Trophoblast cell (in vitro differentiated cells and primary cell): ENCODE measurements around the gene EID3.
"Not testable (repeated sequence)": the region's sequence is repeated elsewhere in the genome, so short reads cannot be mapped to it uniquely, and the experiment has no call there.

Experiments used
- DNase-seq, 2 donors: peaks; one replicate each; pipeline ENCODE4 v3.0.0-alpha.2; 2016
- H2AFZ ChIP-seq: 2 replicates; pipeline ENCODE4 v1.6.1; 2013; ENCODE audit warnings: low read length, moderate library complexity, mild to moderate bottlenecking; ENCODE audit not compliant: insufficient read depth, poor library complexity
- H2AK5ac ChIP-seq: 2 replicates; pipeline ENCODE4 v1.6.1; 2013; ENCODE audit warnings: mild to moderate bottlenecking, low read length
- H2BK120ac ChIP-seq: 2 replicates; pipeline ENCODE4 v1.6.1; 2013; ENCODE audit warnings: low read length, mild to moderate bottlenecking, moderate library complexity; ENCODE audit not compliant: insufficient read depth, poor library complexity
- H2BK12ac ChIP-seq: 2 replicates; pipeline ENCODE4 v1.6.1; 2013; ENCODE audit warnings: mild to moderate bottlenecking, low read length, moderate library complexity
- H2BK5ac ChIP-seq: 2 replicates; pipeline ENCODE4 v1.6.1; 2013; ENCODE audit warnings: low read length, low read depth, moderate library complexity, mild to moderate bottlenecking; ENCODE audit not compliant: poor library complexity
- H3K14ac ChIP-seq: 2 replicates; pipeline ENCODE4 v1.6.1; 2013; ENCODE audit warnings: mild to moderate bottlenecking, low read length
- H3K18ac ChIP-seq: 2 replicates; pipeline ENCODE4 v1.6.1; 2013; ENCODE audit warnings: mild to moderate bottlenecking, low read length
- H3K23ac ChIP-seq: 2 replicates; pipeline ENCODE4 v1.6.1; 2013; ENCODE audit warnings: low read length
- H3K27ac ChIP-seq: 2 replicates; pipeline ENCODE4 v1.5.1; 2013; ENCODE audit warnings: low read depth, mild to moderate bottlenecking, inconsistent platforms, low read length, moderate library complexity
- H3K27me3 ChIP-seq: 2 replicates; pipeline ENCODE4 v1.6.1; 2013; ENCODE audit warnings: inconsistent platforms, mild to moderate bottlenecking, low read length, moderate library complexity; ENCODE audit not compliant: insufficient read depth
- H3K36me3 ChIP-seq, 2 experiments: 1 replicate in 1 of 2; 2 replicates in 1 of 2; pipeline ENCODE4 v1.6.1; 2013; ENCODE audit warnings: low read length in 2 of 2, mild to moderate bottlenecking in 2 of 2, moderate library complexity in 1 of 2; ENCODE audit not compliant: insufficient read depth in 2 of 2, control insufficient read depth in 1 of 2
- H3K4ac ChIP-seq: 2 replicates; pipeline ENCODE4 v1.6.1; 2013; ENCODE audit warnings: low read depth, mild to moderate bottlenecking, low read length, moderate library complexity
- H3K4me1 ChIP-seq, 2 experiments: 1 replicate in 1 of 2; 2 replicates in 1 of 2; pipeline ENCODE4 v1.6.1; 2013; ENCODE audit warnings: low read length in 2 of 2, mild to moderate bottlenecking in 2 of 2, moderate library complexity in 1 of 2; ENCODE audit not compliant: insufficient read depth in 2 of 2, control insufficient read depth in 1 of 2
- H3K4me2 ChIP-seq: 2 replicates; pipeline ENCODE4 v1.6.1; 2013; ENCODE audit warnings: inconsistent platforms, mild to moderate bottlenecking, low read length, moderate library complexity
- H3K4me3 ChIP-seq: 2 replicates; pipeline ENCODE4 v1.5.1; 2013; ENCODE audit warnings: mild to moderate bottlenecking, low read depth, low read length, inconsistent platforms
- H3K79me1 ChIP-seq: one replicate; pipeline ENCODE4 v1.6.1; 2013; ENCODE audit warnings: low read length
- H3K79me2 ChIP-seq: 2 replicates; pipeline ENCODE4 v1.6.1; 2013; ENCODE audit warnings: low read length, mild to moderate bottlenecking; ENCODE audit not compliant: control insufficient read depth, insufficient read depth, poor library complexity
- H3K9ac ChIP-seq: 2 replicates; pipeline ENCODE4 v1.6.1; 2013; ENCODE audit warnings: mild to moderate bottlenecking, low read length
- H3K9me3 ChIP-seq: 2 replicates; pipeline ENCODE4 v1.6.1; 2013; ENCODE audit warnings: low read depth, mild to moderate bottlenecking, control low read depth, inconsistent platforms, low read length; ENCODE audit not compliant: insufficient read depth
- H4K12ac ChIP-seq: 2 replicates; pipeline ENCODE4 v1.6.1; 2013; ENCODE audit warnings: low read depth, mild to moderate bottlenecking, low read length, moderate library complexity
- H4K8ac ChIP-seq: 2 replicates; pipeline ENCODE4 v1.6.1; 2013; ENCODE audit warnings: low read depth, mild to moderate bottlenecking, low read length, moderate library complexity
- H4K91ac ChIP-seq: one replicate; pipeline ENCODE4 v1.6.1; 2013; ENCODE audit warnings: low read depth, mild to moderate bottlenecking, low read length, moderate library complexity
- WGBS: extraction: QIAGEN DNeasy Blood & Tissue Kit; methylation state at CpG from one replicate; pipeline ENCODE4 v1.1.7; 2013; ENCODE audit warnings: missing lambda C conversion rate; ENCODE audit not compliant: insufficient read length, insufficient coverage; ENCODE audit errors: extremely low coverage; 5-methylcytosine and 5-hydroxymethylcytosine counted together

EID3 gene

GRCh38 chr12:104290855-104291254, 12.7 kb upstream of the EID3 start:
- Histone ChIP-seq H3K18ac (no peak overlapping the region), H2AFZ (no peak overlapping the region), H2BK12ac (no peak overlapping the region), H4K8ac (no peak overlapping the region), H3K4me1 (peaks cover 5 to 11% of the 10 kb centered on the region in 2 experiments), H3K23ac (no peak overlapping the region), H3K4me3 (no peak overlapping the region), H3K9me3 (no peaks in the 10 kb centered on the region), H3K36me3 (peaks cover 9 to 16% of the 10 kb centered on the region in 2 experiments), H2AK5ac (no peak overlapping the region), H3K79me2 (peaks cover 1% of the 10 kb centered on the region), H3K27me3 (no peaks in the 10 kb centered on the region), H3K27ac (no peak overlapping the region), H4K91ac (no peak overlapping the region), H3K79me1 (peaks cover 7% of the 10 kb centered on the region), H2BK5ac (no peak overlapping the region), H3K4me2 (no peak overlapping the region), H3K4ac (no peak overlapping the region), H3K14ac (no peak overlapping the region), H2BK120ac (no peak overlapping the region), H4K12ac (no peak overlapping the region), H3K9ac (no peak overlapping the region)
- no peak for DNase-seq
- no CpG with 5 or more reads among the region's 5 CpGs for WGBS

GRCh38 chr12:104291867-104292524, 11.5 kb upstream of the EID3 start:
- Histone ChIP-seq H2BK120ac (no peak overlapping the region), H3K18ac (no peak overlapping the region), H3K9ac (no peak overlapping the region), H4K12ac (no peak overlapping the region), H3K4ac (peak overlapping the region; percentile 16), H3K4me2 (no peak overlapping the region), H3K4me3 (no peak overlapping the region), H3K27ac (no peak overlapping the region), H3K4me1 (peaks cover 2 to 9% of the 10 kb centered on the region in 2 experiments), H3K23ac (no peak overlapping the region), H3K79me2 (peaks cover 1% of the 10 kb centered on the region), H3K27me3 (no peaks in the 10 kb centered on the region), H3K9me3 (no peaks in the 10 kb centered on the region), H3K36me3 (peaks cover 11 to 16% of the 10 kb centered on the region in 2 experiments), H3K14ac (no peak overlapping the region), H2BK5ac (no peak overlapping the region), H3K79me1 (peaks cover 3% of the 10 kb centered on the region), H4K8ac (no peak overlapping the region), H4K91ac (no peak overlapping the region), H2AK5ac (no peak overlapping the region), H2AFZ (no peak overlapping the region), H2BK12ac (no peak overlapping the region)
- no CpG with 5 or more reads among the region's 5 CpGs for WGBS
- no peak for DNase-seq

GRCh38 chr12:104292872-104293794, 10.4 kb upstream of the EID3 start:
- H3K4me2 ChIP-seq, result no peak overlapping the region
- H3K18ac ChIP-seq, result no peak overlapping the region
- no peak overlapping the region for H3K27ac ChIP-seq
- H2AK5ac ChIP-seq, result no peak overlapping the region
- no peak overlapping the region for H4K91ac ChIP-seq
- no peak overlapping the region for H3K14ac ChIP-seq
- H3K9me3 ChIP-seq, result no peaks in the 10 kb centered on the region
- H3K36me3 ChIP-seq, result peaks cover 11 to 19% of the 10 kb centered on the region in 2 experiments
- no peak overlapping the region for H2BK12ac ChIP-seq
- no CpG with 5 or more reads among the region's 12 CpGs for whole genome bisulfite sequencing
- H3K4ac ChIP-seq, result no peak overlapping the region
- no peak overlapping the region for H4K12ac ChIP-seq
- peak; percentile 8 to 39 for DNase-seq
- no peak overlapping the region for H2BK5ac ChIP-seq
- peaks cover 2 to 9% of the 10 kb centered on the region in 2 experiments for H3K4me1 ChIP-seq
- peaks cover 2% of the 10 kb centered on the region for H3K79me2 ChIP-seq
- H3K79me1 ChIP-seq, result no peaks in the 10 kb centered on the region
- no peak overlapping the region for H3K4me3 ChIP-seq
- H3K27me3 ChIP-seq, result no peaks in the 10 kb centered on the region
- H3K9ac ChIP-seq, result no peak overlapping the region
- no peak overlapping the region for H2AFZ ChIP-seq
- H4K8ac ChIP-seq, result no peak overlapping the region
- no peak overlapping the region for H3K23ac ChIP-seq
- H2BK120ac ChIP-seq, result no peak overlapping the region

GRCh38 chr12:104294158-104294859, 9.2 kb upstream of the EID3 start:
- H3K18ac ChIP-seq, H2AFZ ChIP-seq, H3K79me2 ChIP-seq, H3K9ac ChIP-seq, H2BK120ac ChIP-seq, H2BK12ac ChIP-seq, H2BK5ac ChIP-seq, H3K14ac ChIP-seq, H3K27ac ChIP-seq, H4K91ac ChIP-seq, H3K4me2 ChIP-seq, H4K12ac ChIP-seq, H3K23ac ChIP-seq, H4K8ac ChIP-seq, H3K27me3 ChIP-seq, H3K4me1 ChIP-seq, H3K4me3 ChIP-seq, H3K79me1 ChIP-seq, H2AK5ac ChIP-seq, H3K4ac ChIP-seq, H3K9me3 ChIP-seq: not testable (repeated sequence)
- WGBS, result no CpG with 5 or more reads among the region's 17 CpGs
- DNase-seq, result peak; percentile 19 to 37
- peaks cover 11 to 19% of the 10 kb centered on the region in 2 experiments for H3K36me3 ChIP-seq
